Smooth muscle cell (in vitro differentiated cells): ENCODE data around the gene NOVA1. TPM values are rescaled to one million over a fixed set of nuclear protein-coding genes. Genes with fewer than 3 reads are reported as not detected.

Source experiments
- DNase-seq: peaks from one replicate; lab custom pipeline; 2025; ENCODE audit not compliant: unreplicated experiment; lab: John Stamatoyannopoulos, UW
- H2AFZ ChIP-seq: fragments of 200-600 bp; sonication (generic); 2 replicates; pipeline ENCODE4 v1.6.0; 2016; ENCODE audit warnings: antibody characterized with exemption, low read depth, mild to moderate bottlenecking
- H3F3A ChIP-seq: fragments of 200-600 bp; sonication (generic); 2 replicates; pipeline ENCODE4 v1.6.0; 2017; ENCODE audit warnings: antibody characterized with exemption, low read depth
- H3K27ac ChIP-seq: fragments of 200-600 bp; sonication (generic); 2 replicates; pipeline ENCODE4 v1.5.1; 2016; ENCODE audit warnings: low read depth, mild to moderate bottlenecking
- H3K27me3 ChIP-seq: fragments of 200-600 bp; sonication (generic); 2 replicates; pipeline ENCODE4 v1.6.1; 2016; ENCODE audit warnings: low read depth, mild to moderate bottlenecking
- H3K36me3 ChIP-seq: fragments of 200-600 bp; sonication (generic); 2 replicates; pipeline ENCODE4 v1.5.1; 2016; ENCODE audit warnings: low read depth
- H3K4me1 ChIP-seq: fragments of 200-600 bp; sonication (generic); 2 replicates; pipeline ENCODE4 v1.5.1; 2016; ENCODE audit warnings: low read depth
- H3K4me2 ChIP-seq: fragments of 200-600 bp; sonication (generic); 2 replicates; pipeline ENCODE4 v1.6.0; 2016; ENCODE audit warnings: mild to moderate bottlenecking
- H3K4me3 ChIP-seq: fragments of 200-600 bp; sonication (generic); 2 replicates; pipeline ENCODE4 v1.5.1; 2016; ENCODE audit warnings: mild to moderate bottlenecking
- H3K79me2 ChIP-seq: fragments of 200-600 bp; sonication (generic); 2 replicates; pipeline ENCODE4 v1.6.0; 2016; ENCODE audit warnings: low read depth, mild to moderate bottlenecking
- H3K9ac ChIP-seq: fragments of 200-600 bp; sonication (generic); 2 replicates; pipeline ENCODE4 v1.6.0; 2016; ENCODE audit warnings: low read depth
- H3K9me3 ChIP-seq: fragments of 200-600 bp; sonication (generic); replicated peaks from 2 replicates; pipeline ENCODE4 v1.5.1; 2016; ENCODE audit warnings: low read depth
- H4K20me1 ChIP-seq: fragments of 200-600 bp; sonication (generic); 2 replicates; pipeline ENCODE4 v1.6.0; 2016; ENCODE audit warnings: low read depth
- CTCF ChIP-seq: fragments of 200-600 bp; sonication (generic); IDR thresholded peaks from 2 replicates; pipeline ENCODE4 v1.5.1; 2017; ENCODE audit warnings: borderline replicate concordance, mild to moderate bottlenecking, antibody characterized with exemption; ENCODE audit not compliant: insufficient read depth, poor library complexity, severe bottlenecking
- WGBS: methylation state at CpG from one replicate; pipeline ENCODE4 v1.1.7; 2016; ENCODE audit warnings: low lambda C conversion rate; 5-methylcytosine and 5-hydroxymethylcytosine counted together
- polyA plus RNA-seq: library from polyadenylated mRNA; unstranded; fragments of >200 nt; fragmentation: Nextera tagmentation; extraction: Ambion mirVana; gene quantifications from 2 replicates; pipeline ENCODE4 v1.2.1, GENCODE V29; 2016
- total RNA-seq: library from RNA; depleted of rRNA; stranded (reverse); fragments of >200 nt; gene quantifications from 2 replicates; pipeline ENCODE4 v1.2.3, GENCODE V29; 2014

NOVA1 gene
- total and polyA plus RNA-seq, 2 experiments from 2014 or later, result 1.2 to 4.6 TPM

- Histone ChIP-seq H3K79me2 (no peaks in the 10 kb centered on the region), H3K9ac (no peak overlapping the region), H3K27me3 (peaks cover 34% of the 10 kb centered on the region), H3K27ac (no peak overlapping the region), H4K20me1 (no peaks in the 10 kb centered on the region), H3K36me3 (no peaks in the 10 kb centered on the region), H3K4me3 (no peak overlapping the region), H3K9me3 (no peaks in the 10 kb centered on the region), H3K4me2 (no peak overlapping the region), H3K4me1 (no peaks in the 10 kb centered on the region), H3F3A (no peaks in the 10 kb centered on the region), H2AFZ (no peak overlapping the region)
- WGBS, result 76% methylated on average over 2 of the region's 2 CpGs
- DNase-seq, result no peak
- no peak for TF ChIP-seq CTCF
Measured at GRCh38 chr14:26594756-26595545, 2.9 kb downstream of the NOVA1 start.

- Histone ChIP-seq H3K79me2 (no peaks in the 10 kb centered on the region), H3K4me1 (no peaks in the 10 kb centered on the region), H3K9me3 (no peaks in the 10 kb centered on the region), H3K36me3 (no peaks in the 10 kb centered on the region), H3K27me3 (peaks cover 26% of the 10 kb centered on the region), H2AFZ (no peak overlapping the region), H3F3A (no peaks in the 10 kb centered on the region), H3K4me2 (no peak overlapping the region), H4K20me1 (no peaks in the 10 kb centered on the region), H3K9ac (no peak overlapping the region), H3K4me3 (no peak overlapping the region), H3K27ac (no peak overlapping the region)
- DNase-seq, result no peak
- no peak for TF ChIP-seq CTCF
- WGBS, result 63% methylated on average over 2 of the region's 2 CpGs
Measured at GRCh38 chr14:26594148-26594547, 3.7 kb downstream of the NOVA1 start.

GRCh38 chr14:26593357-26593756, 4.5 kb downstream of the NOVA1 start:
- H3K27ac ChIP-seq, result no peak overlapping the region
- no peaks in the 10 kb centered on the region for H4K20me1 ChIP-seq
- H2AFZ ChIP-seq, result no peak overlapping the region
- peaks cover 22% of the 10 kb centered on the region for H3K27me3 ChIP-seq
- WGBS, result 95% methylated on average over 4 of the region's 4 CpGs
- no peak overlapping the region for H3K4me2 ChIP-seq
- no peaks in the 10 kb centered on the region for H3K36me3 ChIP-seq
- no peak for DNase-seq
- no peaks in the 10 kb centered on the region for H3K4me1 ChIP-seq
- TF ChIP-seq CTCF, result no peak
- no peaks in the 10 kb centered on the region for H3F3A ChIP-seq
- H3K4me3 ChIP-seq, result no peak overlapping the region
- H3K9ac ChIP-seq, result no peak overlapping the region
- no peaks in the 10 kb centered on the region for H3K79me2 ChIP-seq
- H3K9me3 ChIP-seq, result no peaks in the 10 kb centered on the region

GRCh38 chr14:26589925-26590324, 7.9 kb downstream of the NOVA1 start:
- no peak for DNase-seq

More at GRCh38 chr14:26589925-26590324, 7.9 kb downstream of the NOVA1 start:
- Histone ChIP-seq H3K4me3 (no peak overlapping the region), H3K4me1 (peaks cover 25% of the 10 kb centered on the region), H3K9me3 (no peaks in the 10 kb centered on the region), H3K36me3 (no peaks in the 10 kb centered on the region), H3K79me2 (no peaks in the 10 kb centered on the region), H3K27me3 (peaks cover 3% of the 10 kb centered on the region), H3K9ac (no peak overlapping the region), H2AFZ (no peak overlapping the region), H3K27ac (no peak overlapping the region), H4K20me1 (no peaks in the 10 kb centered on the region), H3K4me2 (no peak overlapping the region), H3F3A (no peaks in the 10 kb centered on the region)
- 88% methylated on average over 1 of the region's 1 CpG for WGBS
- TF ChIP-seq CTCF, result no peak
